Activated B cell treated with CpG ODN at 0.5 μM for 24 hours (primary cell): ENCODE measurements around the gene QSOX2. TPM values are rescaled to one million over a fixed set of nuclear protein-coding genes. Genes with fewer than 3 reads are reported as not detected.

ENCODE experiments used
- ATAC-seq: fragments of 200-7000 bp; cut with Tn5 transposase; one replicate; pipeline ENCODE4 v1.10.0; 2021; ENCODE audit warnings: low read depth, mild to moderate bottlenecking, moderate library complexity
- CTCF ChIA-PET: fragments of 350-600 bp; sonication (Branson Sonifier 250); formaldehyde crosslinking; loops from one replicate; lab custom pipeline; 2021; ENCODE audit warnings: antibody characterized with exemption; lab: Charles Lee
- POLR2A ChIA-PET: fragments of 350-600 bp; sonication (Branson Sonifier 250); formaldehyde crosslinking; loops from one replicate; lab custom pipeline; 2021; ENCODE audit warnings: antibody characterized with exemption; lab: Charles Lee
- DNase-seq: peaks from one replicate; pipeline ENCODE4 v3.0.0; 2022
- H3K27ac Mint-ChIP-seq: one replicate; pipeline ENCODE4 v1.8.0; 2020; ENCODE audit warnings: mixed read lengths
- H3K27me3 Mint-ChIP-seq: one replicate; pipeline ENCODE4 v1.8.0; 2021; ENCODE audit warnings: mixed read lengths
- H3K36me3 Mint-ChIP-seq: one replicate; pipeline ENCODE4 v1.8.0; 2021; ENCODE audit warnings: low read depth, mixed read lengths
- H3K4me1 Mint-ChIP-seq: one replicate; pipeline ENCODE4 v1.8.0; 2021; ENCODE audit warnings: mixed read lengths
- H3K4me3 Mint-ChIP-seq: one replicate; pipeline ENCODE4 v1.8.0; 2020; ENCODE audit warnings: mild to moderate bottlenecking, mixed read lengths
- H3K9me3 Mint-ChIP-seq: one replicate; pipeline ENCODE4 v1.8.0; 2020; ENCODE audit warnings: mixed read lengths
- CTCF ChIP-seq: fragments of 200-600 bp; IDR thresholded peaks from one replicate; pipeline ENCODE4 v1.8.0; 2022; ENCODE audit warnings: antibody characterized with exemption, mild to moderate bottlenecking
- intact Hi-C: fragments of 100-400 bp; cut with micrococcal nuclease; formaldehyde crosslinking; loops from one replicate; pipeline ENCODE4 v1.15.1; 2024
- total RNA-seq: library from RNA; stranded (reverse); gene quantifications from 2 replicates; pipeline ENCODE4 v1.2.3, GENCODE V29; 2022

The QSOX2 gene
- total RNA-seq, 1 donor from 2014 or later, result 49.1 TPM

GRCh38 chr9:136219276-136219675 lies 26.3 kb downstream of the QSOX2 start:
- DNase-seq, result no peak
- no peak for TF ChIP-seq CTCF
- H3K4me3 Mint-ChIP-seq, result no peak overlapping the region
- H3K27me3 Mint-ChIP-seq, result no peaks in the 10 kb centered on the region
- ChIA-PET POLR2A (interaction anchor here (1.5 kb wide), 2 partner anchors 24 to 26 kb away, joined by 3 to 4 read pairs; partner anchors contain the start of gene QSOX2), CTCF (interaction anchor here (1.0 kb wide), 1 partner anchor 49 kb away, joined by 3 read pairs; no protein-coding TSS in a partner anchor)
- no peaks in the 10 kb centered on the region for H3K9me3 Mint-ChIP-seq
- no peak for ATAC-seq
- intact Hi-C loops, result no loop called here
- no peak overlapping the region for H3K27ac Mint-ChIP-seq
- H3K4me1 Mint-ChIP-seq, result peaks cover 38% of the 10 kb centered on the region
- peaks cover 89% of the 10 kb centered on the region for H3K36me3 Mint-ChIP-seq

GRCh38 chr9:136218673-136219072 lies 26.9 kb downstream of the QSOX2 start:
- Mint-ChIP-seq H3K27ac (no peak overlapping the region), H3K4me1 (peaks cover 33% of the 10 kb centered on the region), H3K27me3 (no peaks in the 10 kb centered on the region), H3K9me3 (no peaks in the 10 kb centered on the region), H3K4me3 (no peak overlapping the region), H3K36me3 (peaks cover 90% of the 10 kb centered on the region)
- DNase-seq, result no peak
- ChIA-PET POLR2A (interaction anchor here (1.5 kb wide), 2 partner anchors 24 to 27 kb away, joined by 3 to 4 read pairs; partner anchors contain the start of gene QSOX2), CTCF (no interaction called here)
- intact Hi-C loops, result no loop called here
- TF ChIP-seq CTCF, result no peak
- no peak for ATAC-seq

- Mint-ChIP-seq H3K4me1 (peaks cover 29% of the 10 kb centered on the region), H3K27ac (no peak overlapping the region), H3K9me3 (no peaks in the 10 kb centered on the region), H3K27me3 (no peaks in the 10 kb centered on the region), H3K4me3 (no peak overlapping the region), H3K36me3 (peaks cover 90% of the 10 kb centered on the region)
- TF ChIP-seq CTCF, result no peak
- POLR2A ChIA-PET, result interaction anchor here (1.5 kb wide), 1 partner anchor 27 kb away, joined by 3 read pairs; the partner anchor contains the start of gene QSOX2
- CTCF ChIA-PET, result no interaction called here
- ATAC-seq (no peak), DNase-seq (no peak)
- intact Hi-C loops, result no loop called here
These were observed 27.3 kb downstream of the QSOX2 start for GRCh38 chr9:136218271-136218670.

- intact Hi-C loops, result no loop called here
- POLR2A ChIA-PET, result interaction anchor here (1.6 kb wide), 1 partner anchor 8 kb away, joined by 8 read pairs; no protein-coding TSS in a partner anchor
- no peak for TF ChIP-seq CTCF
- CTCF ChIA-PET, result interaction anchor here (1.2 kb wide), 1 partner anchor 11 kb away, joined by 3 read pairs; no protein-coding TSS in a partner anchor
- Mint-ChIP-seq H3K4me3 (no peak overlapping the region), H3K36me3 (peaks cover 91% of the 10 kb centered on the region), H3K27ac (no peak overlapping the region), H3K27me3 (no peaks in the 10 kb centered on the region), H3K4me1 (peaks cover 23% of the 10 kb centered on the region), H3K9me3 (no peaks in the 10 kb centered on the region)
- no peak for DNase-seq
- no peak for ATAC-seq
These were observed 28.9 kb downstream of the QSOX2 start for GRCh38 chr9:136216541-136217244.

GRCh38 chr9:136213733-136214132 lies 31.9 kb downstream of the QSOX2 start:
- H3K27me3 Mint-ChIP-seq, result no peaks in the 10 kb centered on the region
- ChIA-PET POLR2A (no interaction called here), CTCF (no interaction called here)
- ATAC-seq (no peak), DNase-seq (no peak)
- H3K4me3 Mint-ChIP-seq, result no peak overlapping the region
- no peak overlapping the region for H3K27ac Mint-ChIP-seq
- intact Hi-C loops, result no loop called here
- H3K9me3 Mint-ChIP-seq, result no peaks in the 10 kb centered on the region
- peaks cover 19% of the 10 kb centered on the region for H3K4me1 Mint-ChIP-seq
- H3K36me3 Mint-ChIP-seq, result peaks cover 89% of the 10 kb centered on the region
- TF ChIP-seq CTCF, result no peak
